Stimulated activated CD4-positive, alpha-beta T cell treated with anti-CD3 and anti-CD28 coated beads, Interleukin-2, amount 100 ng/mL, for 48 hours (primary cell): Measurements from ENCODE around the gene SPEN.

Experiments used
- DNase-seq, 2 donors: peaks; one replicate each; pipeline ENCODE4 v3.0.0-alpha.2; 2020

SPEN gene

GRCh38 chr1:15939181-15940109 is 91.9 kb downstream of the SPEN start:
- no peak for DNase-seq

GRCh38 chr1:15940110-15941043 is 92.9 kb downstream of the SPEN start:
- no peak for DNase-seq

- no peak for DNase-seq
Observed at GRCh38 chr1:15941044-15941840, 93.7 kb downstream of the SPEN start.

GRCh38 chr1:15941899-15942660 is 94.6 kb downstream of the SPEN start:
- DNase-seq = no peak

GRCh38 chr1:15942661-15943327 is 95.3 kb downstream of the SPEN start:
- no peak for DNase-seq

- no peak for DNase-seq
Observed at GRCh38 chr1:15943328-15943991, 96.0 kb downstream of the SPEN start.

- DNase-seq = no peak
Observed at GRCh38 chr1:15943992-15944307, 96.4 kb downstream of the SPEN start.

GRCh38 chr1:15944308-15945010 is 97.0 kb downstream of the SPEN start:
- no peak for DNase-seq

- DNase-seq = no peak
Observed at GRCh38 chr1:15945011-15945831, 97.7 kb downstream of the SPEN start.

GRCh38 chr1:15945832-15946448 is 98.4 kb downstream of the SPEN start:
- DNase-seq = no peak

GRCh38 chr1:15946571-15947381 is 99.3 kb downstream of the SPEN start:
- DNase-seq = no peak

- DNase-seq = no peak
Observed at GRCh38 chr1:15947382-15948090, 100.0 kb downstream of the SPEN start.

- no peak for DNase-seq
Observed at GRCh38 chr1:15948091-15948591, 100.6 kb downstream of the SPEN start.

GRCh38 chr1:15948595-15949452 is 101.3 kb downstream of the SPEN start:
- peak in 1 of 2 donors; percentile 37 for DNase-seq

GRCh38 chr1:15949453-15950245 is 102.1 kb downstream of the SPEN start:
- peak; percentile 79 to 81 for DNase-seq
